Smooth muscle cell (in vitro differentiated cells): Measurements from ENCODE around the gene AFAP1. TPM values are rescaled to one million over a fixed set of nuclear protein-coding genes. Genes with fewer than 3 reads are reported as not detected.

Experiments used
- DNase-seq: peaks from one replicate; lab custom pipeline; 2025; ENCODE audit not compliant: unreplicated experiment; lab: John Stamatoyannopoulos, UW
- H2AFZ ChIP-seq: fragments of 200-600 bp; sonication (generic); 2 replicates; pipeline ENCODE4 v1.6.0; 2016; ENCODE audit warnings: antibody characterized with exemption, low read depth, mild to moderate bottlenecking
- H3F3A ChIP-seq: fragments of 200-600 bp; sonication (generic); 2 replicates; pipeline ENCODE4 v1.6.0; 2017; ENCODE audit warnings: antibody characterized with exemption, low read depth
- H3K27ac ChIP-seq: fragments of 200-600 bp; sonication (generic); 2 replicates; pipeline ENCODE4 v1.5.1; 2016; ENCODE audit warnings: low read depth, mild to moderate bottlenecking
- H3K27me3 ChIP-seq: fragments of 200-600 bp; sonication (generic); 2 replicates; pipeline ENCODE4 v1.6.1; 2016; ENCODE audit warnings: low read depth, mild to moderate bottlenecking
- H3K36me3 ChIP-seq: fragments of 200-600 bp; sonication (generic); 2 replicates; pipeline ENCODE4 v1.5.1; 2016; ENCODE audit warnings: low read depth
- H3K4me1 ChIP-seq: fragments of 200-600 bp; sonication (generic); 2 replicates; pipeline ENCODE4 v1.5.1; 2016; ENCODE audit warnings: low read depth
- H3K4me2 ChIP-seq: fragments of 200-600 bp; sonication (generic); 2 replicates; pipeline ENCODE4 v1.6.0; 2016; ENCODE audit warnings: mild to moderate bottlenecking
- H3K4me3 ChIP-seq: fragments of 200-600 bp; sonication (generic); 2 replicates; pipeline ENCODE4 v1.5.1; 2016; ENCODE audit warnings: mild to moderate bottlenecking
- H3K79me2 ChIP-seq: fragments of 200-600 bp; sonication (generic); 2 replicates; pipeline ENCODE4 v1.6.0; 2016; ENCODE audit warnings: low read depth, mild to moderate bottlenecking
- H3K9ac ChIP-seq: fragments of 200-600 bp; sonication (generic); 2 replicates; pipeline ENCODE4 v1.6.0; 2016; ENCODE audit warnings: low read depth
- H3K9me3 ChIP-seq: fragments of 200-600 bp; sonication (generic); replicated peaks from 2 replicates; pipeline ENCODE4 v1.5.1; 2016; ENCODE audit warnings: low read depth
- H4K20me1 ChIP-seq: fragments of 200-600 bp; sonication (generic); 2 replicates; pipeline ENCODE4 v1.6.0; 2016; ENCODE audit warnings: low read depth
- CTCF ChIP-seq: fragments of 200-600 bp; sonication (generic); IDR thresholded peaks from 2 replicates; pipeline ENCODE4 v1.5.1; 2017; ENCODE audit warnings: borderline replicate concordance, mild to moderate bottlenecking, antibody characterized with exemption; ENCODE audit not compliant: insufficient read depth, poor library complexity, severe bottlenecking
- WGBS: methylation state at CpG from one replicate; pipeline ENCODE4 v1.1.7; 2016; ENCODE audit warnings: low lambda C conversion rate; 5-methylcytosine and 5-hydroxymethylcytosine counted together
- polyA plus RNA-seq: library from polyadenylated mRNA; unstranded; fragments of >200 nt; fragmentation: Nextera tagmentation; extraction: Ambion mirVana; gene quantifications from 2 replicates; pipeline ENCODE4 v1.2.1, GENCODE V29; 2016
- total RNA-seq: library from RNA; depleted of rRNA; stranded (reverse); fragments of >200 nt; gene quantifications from 2 replicates; pipeline ENCODE4 v1.2.3, GENCODE V29; 2014

AFAP1 gene
- total and polyA plus RNA-seq, 2 experiments from 2014 or later: 12.6 to 24.8 TPM

GRCh38 chr4:7747062-7747385, 192.6 kb downstream of the AFAP1 start:
- Histone ChIP-seq H3K79me2 (no peaks in the 10 kb centered on the region), H3K27me3 (no peaks in the 10 kb centered on the region), H3K36me3 (no peaks in the 10 kb centered on the region), H3K9ac (no peak overlapping the region), H3F3A (no peaks in the 10 kb centered on the region), H3K4me1 (no peaks in the 10 kb centered on the region), H2AFZ (no peak overlapping the region), H4K20me1 (peaks cover 13% of the 10 kb centered on the region), H3K27ac (no peak overlapping the region), H3K4me2 (no peak overlapping the region), H3K9me3 (no peaks in the 10 kb centered on the region), H3K4me3 (no peak overlapping the region)
- no peak for DNase-seq
- WGBS: 96% methylated on average over 7 of the region's 7 CpGs
- TF ChIP-seq CTCF: no peak

- Histone ChIP-seq H3K9me3 (no peaks in the 10 kb centered on the region), H3K4me2 (no peak overlapping the region), H2AFZ (no peak overlapping the region), H3K9ac (no peak overlapping the region), H3K36me3 (no peaks in the 10 kb centered on the region), H3F3A (no peaks in the 10 kb centered on the region), H3K27ac (no peak overlapping the region), H3K79me2 (no peaks in the 10 kb centered on the region), H3K27me3 (no peaks in the 10 kb centered on the region), H4K20me1 (peaks cover 13% of the 10 kb centered on the region), H3K4me3 (no peak overlapping the region), H3K4me1 (no peaks in the 10 kb centered on the region)
- DNase-seq: no peak
- WGBS: 95% methylated on average over 20 of the region's 20 CpGs
- no peak for TF ChIP-seq CTCF
Measured at GRCh38 chr4:7746351-7747061, 193.2 kb downstream of the AFAP1 start.

- 90% methylated on average over 15 of the region's 15 CpGs for WGBS
- no peak for DNase-seq
- Histone ChIP-seq H4K20me1 (peaks cover 12% of the 10 kb centered on the region), H3K4me1 (no peaks in the 10 kb centered on the region), H3K4me3 (no peak overlapping the region), H3K4me2 (no peak overlapping the region), H3K27ac (no peak overlapping the region), H3F3A (no peaks in the 10 kb centered on the region), H3K9me3 (no peaks in the 10 kb centered on the region), H2AFZ (no peak overlapping the region), H3K27me3 (no peaks in the 10 kb centered on the region), H3K36me3 (no peaks in the 10 kb centered on the region), H3K79me2 (no peaks in the 10 kb centered on the region), H3K9ac (no peak overlapping the region)
- TF ChIP-seq CTCF: no peak
Measured at GRCh38 chr4:7745301-7745885, 194.3 kb downstream of the AFAP1 start.
